Measurements from ENCODE around the gene NOL4L. TPM values are rescaled to one million over a fixed set of nuclear protein-coding genes. Genes with fewer than 3 reads are reported as not detected.

The NOL4L gene
- total RNA-seq, 1 donor from 2014 or later, result 90.6 TPM

- Mint-ChIP-seq H3K4me3 (no peak overlapping the region), H3K9me3 (no peaks in the 10 kb centered on the region), H3K4me1 (peaks cover 7% of the 10 kb centered on the region), H3K27me3 (ENCODE audit: low read depth) (peaks cover 7% of the 10 kb centered on the region), H3K27ac (no peak overlapping the region), H3K36me3 (no peaks in the 10 kb centered on the region)
- DNase-seq (ENCODE audit: low spot score in 2 of 2, unreplicated experiment in 2 of 2), result no peak
- no peak for TF ChIP-seq CTCF (IDR thresholded peaks at IDR 0.05; ENCODE audit: unreplicated experiment)
Observed at GRCh38 chr20:32614772-32615171, 29.6 kb upstream of the NOL4L start.

DNA sequence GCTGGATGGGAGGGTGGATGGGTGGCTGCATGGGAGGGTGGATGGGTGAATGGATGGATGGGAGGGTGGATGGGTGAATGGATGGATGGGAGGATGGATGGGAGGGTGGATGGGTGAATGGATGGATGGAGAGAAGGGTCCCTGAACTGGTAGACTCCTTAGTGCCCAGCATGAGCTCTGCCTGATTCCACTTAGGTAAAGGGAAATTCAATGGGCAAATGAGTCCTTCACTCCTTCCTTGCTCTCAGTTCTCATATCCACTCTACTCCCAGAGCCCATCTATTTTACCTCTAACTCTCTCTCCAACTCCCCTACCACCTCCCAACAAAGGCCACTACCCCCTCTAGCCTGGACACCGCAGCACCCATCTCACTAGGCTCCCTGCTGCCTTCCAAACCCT lies 29.2 kb upstream of the NOL4L start:
- no peaks in the 10 kb centered on the region for H3K36me3 Mint-ChIP-seq

GRCh38 chr20:32613192-32614053 lies 28.3 kb upstream of the NOL4L start:
- DNase-seq (ENCODE audit: low spot score in 2 of 2, unreplicated experiment in 2 of 2), result no peak
- Mint-ChIP-seq H3K9me3 (no peaks in the 10 kb centered on the region), H3K4me3 (no peak overlapping the region), H3K27me3 (ENCODE audit: low read depth) (peaks cover 5% of the 10 kb centered on the region), H3K4me1 (peaks cover 2% of the 10 kb centered on the region), H3K27ac (no peak overlapping the region), H3K36me3 (no peaks in the 10 kb centered on the region)
- TF ChIP-seq CTCF (IDR thresholded peaks at IDR 0.05; ENCODE audit: unreplicated experiment), result no peak

More for the DNA sequence above, 29.2 kb upstream of the NOL4L start:
- Mint-ChIP-seq H3K4me3 (no peak overlapping the region), H3K27me3 (ENCODE audit: low read depth) (peaks cover 5% of the 10 kb centered on the region), H3K9me3 (no peaks in the 10 kb centered on the region), H3K27ac (no peak overlapping the region), H3K4me1 (peaks cover 2% of the 10 kb centered on the region)
- TF ChIP-seq CTCF (IDR thresholded peaks at IDR 0.05; ENCODE audit: unreplicated experiment), result no peak
- DNase-seq (ENCODE audit: low spot score in 2 of 2, unreplicated experiment in 2 of 2), result no peak

DNA sequence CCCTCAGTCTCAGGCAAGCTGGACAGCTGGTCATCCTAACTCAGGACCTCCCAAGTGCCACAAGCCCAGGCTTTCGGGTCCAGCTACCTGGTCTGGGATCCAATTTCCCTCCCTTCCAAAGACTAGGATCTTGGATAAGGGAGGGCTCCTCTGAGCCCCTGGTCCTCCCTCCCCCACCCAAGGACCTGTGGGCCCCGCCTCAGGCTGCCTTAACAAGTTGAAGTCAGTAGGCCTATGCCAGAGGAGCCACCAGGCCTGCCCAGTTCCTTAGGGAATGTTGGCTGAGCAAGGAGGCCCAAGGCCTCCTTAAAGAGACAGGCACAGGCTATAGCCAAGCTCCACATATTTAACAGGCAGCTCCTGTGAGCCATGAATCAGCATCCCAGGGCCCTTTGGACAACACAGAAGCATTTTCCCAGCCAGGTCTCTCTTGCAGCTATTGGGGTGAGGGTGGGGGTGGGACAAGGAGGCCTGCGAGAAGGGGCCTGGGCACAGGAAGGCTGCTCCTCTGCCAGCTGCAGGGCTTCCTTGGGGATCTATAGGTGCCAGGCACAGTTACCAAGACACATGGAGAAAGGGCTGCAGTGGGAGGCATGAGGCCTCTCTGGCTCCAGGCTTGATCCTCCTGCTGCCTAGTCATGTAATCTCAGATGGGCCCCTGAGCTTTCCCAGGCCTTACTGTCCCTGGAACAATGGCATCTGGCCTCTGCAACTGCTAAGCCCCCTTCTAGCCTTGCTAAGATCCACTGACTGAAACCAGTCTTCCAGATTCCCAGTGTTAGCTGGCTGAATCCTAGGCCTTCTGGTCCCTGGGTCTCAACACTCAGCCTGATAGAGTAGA lies 27.4 kb upstream of the NOL4L start:
- Mint-ChIP-seq H3K27ac (no peak overlapping the region), H3K27me3 (ENCODE audit: low read depth) (peaks cover 5% of the 10 kb centered on the region), H3K9me3 (no peaks in the 10 kb centered on the region), H3K4me1 (peaks cover 2% of the 10 kb centered on the region), H3K4me3 (no peak overlapping the region), H3K36me3 (no peaks in the 10 kb centered on the region)
- TF ChIP-seq CTCF (IDR thresholded peaks at IDR 0.05; ENCODE audit: unreplicated experiment), result no peak
- DNase-seq (ENCODE audit: low spot score in 2 of 2, unreplicated experiment in 2 of 2), result no peak

- H3K9me3 Mint-ChIP-seq, result no peaks in the 10 kb centered on the region
- H3K27me3 Mint-ChIP-seq (ENCODE audit: low read depth), result peaks cover 5% of the 10 kb centered on the region
- H3K27ac Mint-ChIP-seq, result no peak overlapping the region
- no peak for TF ChIP-seq CTCF (IDR thresholded peaks at IDR 0.05; ENCODE audit: unreplicated experiment)
- no peaks in the 10 kb centered on the region for H3K36me3 Mint-ChIP-seq
- no peak for DNase-seq (ENCODE audit: low spot score in 2 of 2, unreplicated experiment in 2 of 2)
- peaks cover 2% of the 10 kb centered on the region for H3K4me1 Mint-ChIP-seq
- H3K4me3 Mint-ChIP-seq, result no peak overlapping the region
Observed at GRCh38 chr20:32611868-32612267, 26.7 kb upstream of the NOL4L start.
